Panc1 (cell line): Measurements from ENCODE around the gene GRIA4. TPM values are rescaled to one million over a fixed set of nuclear protein-coding genes. Genes with fewer than 3 reads are reported as not detected.

Experiments used
- ATAC-seq: fragments of 200-7000 bp; cut with Tn5 transposase; 2 replicates; pipeline ENCODE4 v1.9.1; 2020; ENCODE audit warnings: mild to moderate bottlenecking, moderate library complexity
- BruUV-seq: library from RNA; stranded (reverse); fragments of 400-500 nt; replicated peaks from 2 replicates; lab custom pipeline; 2021; lab: Mats Ljungman, UMichigan
- CTCF ChIA-PET: fragments of 300-600 bp; sonication (Branson Sonifier 250); formaldehyde crosslinking; loops from one replicate; lab custom pipeline; 2022; ENCODE audit warnings: antibody characterized with exemption; lab: Charles Lee
- POLR2A ChIA-PET: fragments of 300-600 bp; sonication (Branson Sonifier 250); formaldehyde crosslinking; loops from one replicate; lab custom pipeline; 2022; ENCODE audit warnings: antibody characterized with exemption; lab: Charles Lee
- DNase-seq: peaks from one replicate; pipeline ENCODE4 v3.0.0-alpha.2; 2010; ENCODE audit warnings: low read depth, low spot score
- H3K27ac ChIP-seq: 2 replicates; pipeline ENCODE4 v1.5.1; 2011; ENCODE audit warnings: mild to moderate bottlenecking, low read length, inconsistent platforms
- H3K27me3 ChIP-seq: fragments of 200-500 bp; sonication (Bioruptor generic); 2 replicates; pipeline ENCODE4 v1.6.0; 2014; ENCODE audit warnings: low read length, inconsistent platforms; ENCODE audit not compliant: control insufficient read depth, insufficient read depth
- H3K36me3 ChIP-seq: fragments of 200-500 bp; sonication (Bioruptor generic); 2 replicates; pipeline ENCODE4 v1.5.1; 2014; ENCODE audit warnings: inconsistent platforms, mild to moderate bottlenecking, low read length, moderate library complexity; ENCODE audit not compliant: control insufficient read depth, insufficient read depth
- H3K4me1 ChIP-seq: 2 replicates; pipeline ENCODE4 v1.5.1; 2011; ENCODE audit warnings: inconsistent platforms, mild to moderate bottlenecking, low read length, moderate library complexity; ENCODE audit not compliant: control insufficient read depth, insufficient read depth
- H3K4me3 ChIP-seq, 2 experiments: 2 replicates each; pipeline ENCODE4 v1.5.1; 2011 to 2012; ENCODE audit warnings: low read depth in 2 of 2, low read length in 2 of 2, mild to moderate bottlenecking in 2 of 2, inconsistent platforms in 1 of 2, moderate library complexity in 1 of 2
- H3K9me3 ChIP-seq: fragments of 200-500 bp; sonication (Bioruptor generic); 2 replicates; pipeline ENCODE4 v1.5.1; 2014; ENCODE audit warnings: low read depth, mild to moderate bottlenecking, inconsistent platforms, low read length, moderate library complexity; ENCODE audit not compliant: control insufficient read depth, insufficient read depth
- CTCF ChIP-seq: fragments of 450-650 bp; IDR thresholded peaks from 2 replicates; pipeline ENCODE4 v1.5.1; 2017; ENCODE audit warnings: mild to moderate bottlenecking
- POLR2AphosphoS5 ChIP-seq: IDR thresholded peaks from 2 replicates; pipeline ENCODE4 v1.6.1; 2012; ENCODE audit warnings: mild to moderate bottlenecking, low read depth, low read length, moderate library complexity
- SIN3A ChIP-seq: IDR thresholded peaks from 2 replicates; pipeline ENCODE4 v1.6.1; 2012; ENCODE audit warnings: low read depth, mild to moderate bottlenecking, low read length, moderate library complexity, borderline replicate concordance; ENCODE audit not compliant: insufficient read depth
- TCF7L2 ChIP-seq: IDR thresholded peaks from 2 replicates; pipeline ENCODE4 v1.6.1; 2011; ENCODE audit warnings: mild to moderate bottlenecking, low read depth, low read length, inconsistent platforms
- in situ Hi-C: cut with HindIII; loops from 2 replicates; pipeline ENCODE4 v1.10.0; 2016; ENCODE audit warnings: low sequenced_read_pairs, low pct_unique_long_range_greater_than_20kb
- intact Hi-C: fragments of 100-400 bp; cut with micrococcal nuclease; formaldehyde crosslinking; loops from one replicate; pipeline ENCODE4 v1.10.0; 2022; ENCODE audit not compliant: unreplicated experiment
- total RNA-seq: library from RNA; stranded (reverse); gene quantifications from one replicate; pipeline ENCODE4 v1.2.1, GENCODE V29; 2021; ENCODE audit not compliant: unreplicated experiment
- TF ChIP-seq, protein P1 (sequence below), 2 experiments: IDR thresholded peaks; 2 replicates each; pipeline ENCODE4 v1.6.1; 2011 to 2012; ENCODE audit warnings: low read depth in 2 of 2, control low read depth in 1 of 2, low read length in 1 of 2, mild to moderate bottlenecking in 1 of 2, moderate library complexity in 1 of 2; ENCODE audit not compliant: insufficient read depth in 1 of 2

Gene GRIA4
- total RNA-seq, 1 experiment from 2014 or later = not detected

- in situ Hi-C loops = no loop called here
- no TSS peak for BruUV-seq
- H3K36me3 ChIP-seq = no peaks in the 10 kb centered on the region
- DNase-seq (peak; percentile 63), ATAC-seq (peak; percentile 80; the same call in 1 of the 2 replicates)
- TF ChIP-seq, protein P1, sequence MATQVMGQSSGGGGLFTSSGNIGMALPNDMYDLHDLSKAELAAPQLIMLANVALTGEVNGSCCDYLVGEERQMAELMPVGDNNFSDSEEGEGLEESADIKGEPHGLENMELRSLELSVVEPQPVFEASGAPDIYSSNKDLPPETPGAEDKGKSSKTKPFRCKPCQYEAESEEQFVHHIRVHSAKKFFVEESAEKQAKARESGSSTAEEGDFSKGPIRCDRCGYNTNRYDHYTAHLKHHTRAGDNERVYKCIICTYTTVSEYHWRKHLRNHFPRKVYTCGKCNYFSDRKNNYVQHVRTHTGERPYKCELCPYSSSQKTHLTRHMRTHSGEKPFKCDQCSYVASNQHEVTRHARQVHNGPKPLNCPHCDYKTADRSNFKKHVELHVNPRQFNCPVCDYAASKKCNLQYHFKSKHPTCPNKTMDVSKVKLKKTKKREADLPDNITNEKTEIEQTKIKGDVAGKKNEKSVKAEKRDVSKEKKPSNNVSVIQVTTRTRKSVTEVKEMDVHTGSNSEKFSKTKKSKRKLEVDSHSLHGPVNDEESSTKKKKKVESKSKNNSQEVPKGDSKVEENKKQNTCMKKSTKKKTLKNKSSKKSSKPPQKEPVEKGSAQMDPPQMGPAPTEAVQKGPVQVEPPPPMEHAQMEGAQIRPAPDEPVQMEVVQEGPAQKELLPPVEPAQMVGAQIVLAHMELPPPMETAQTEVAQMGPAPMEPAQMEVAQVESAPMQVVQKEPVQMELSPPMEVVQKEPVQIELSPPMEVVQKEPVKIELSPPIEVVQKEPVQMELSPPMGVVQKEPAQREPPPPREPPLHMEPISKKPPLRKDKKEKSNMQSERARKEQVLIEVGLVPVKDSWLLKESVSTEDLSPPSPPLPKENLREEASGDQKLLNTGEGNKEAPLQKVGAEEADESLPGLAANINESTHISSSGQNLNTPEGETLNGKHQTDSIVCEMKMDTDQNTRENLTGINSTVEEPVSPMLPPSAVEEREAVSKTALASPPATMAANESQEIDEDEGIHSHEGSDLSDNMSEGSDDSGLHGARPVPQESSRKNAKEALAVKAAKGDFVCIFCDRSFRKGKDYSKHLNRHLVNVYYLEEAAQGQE (IDR thresholded peaks at IDR 0.05; ENCODE audit: insufficient read depth in 1 of 2, low read depth in 2 of 2, low read length in 1 of 2) = no peak
- TF ChIP-seq SIN3A = no peak
- no peak for TF ChIP-seq CTCF
- TF ChIP-seq TCF7L2 = no peak
- TF ChIP-seq POLR2AphosphoS5 = no peak
- CTCF ChIA-PET = no interaction called here
- H3K4me1 ChIP-seq = no peaks in the 10 kb centered on the region
- H3K27ac ChIP-seq = no peak overlapping the region
- intact Hi-C loops = no loop called here
- POLR2A ChIA-PET = no interaction called here
- H3K9me3 ChIP-seq = no peaks in the 10 kb centered on the region
- no peak overlapping the region for H3K4me3 ChIP-seq
- no peaks in the 10 kb centered on the region for H3K27me3 ChIP-seq
Observed at GRCh38 chr11:105910095-105910715, 300.3 kb downstream of the GRIA4 start.

GRCh38 chr11:105911454-105911853, 301.6 kb downstream of the GRIA4 start:
- Histone ChIP-seq H3K4me3 (no peak overlapping the region), H3K9me3 (no peaks in the 10 kb centered on the region), H3K36me3 (no peaks in the 10 kb centered on the region), H3K27me3 (no peaks in the 10 kb centered on the region), H3K27ac (no peak overlapping the region), H3K4me1 (no peaks in the 10 kb centered on the region)
- intact Hi-C loops (no loop called here), in situ Hi-C loops (no loop called here)
- ChIA-PET POLR2A (no interaction called here), CTCF (no interaction called here)
- TF ChIP-seq, protein P1 (IDR thresholded peaks at IDR 0.05; ENCODE audit: insufficient read depth in 1 of 2, low read depth in 2 of 2, low read length in 1 of 2) = no peak
- TF ChIP-seq SIN3A (no peak), TCF7L2 (no peak), POLR2AphosphoS5 (no peak), CTCF (no peak)
- ATAC-seq (no peak), DNase-seq (no peak)
- no TSS peak for BruUV-seq
